ENCODE results near the gene NUP88. TPM values are rescaled to one million over a fixed set of nuclear protein-coding genes. Genes with fewer than 3 reads are reported as not detected.

The NUP88 gene
- 30.0 and 36.5 TPM in 2 replicates for total RNA-seq

DNA sequence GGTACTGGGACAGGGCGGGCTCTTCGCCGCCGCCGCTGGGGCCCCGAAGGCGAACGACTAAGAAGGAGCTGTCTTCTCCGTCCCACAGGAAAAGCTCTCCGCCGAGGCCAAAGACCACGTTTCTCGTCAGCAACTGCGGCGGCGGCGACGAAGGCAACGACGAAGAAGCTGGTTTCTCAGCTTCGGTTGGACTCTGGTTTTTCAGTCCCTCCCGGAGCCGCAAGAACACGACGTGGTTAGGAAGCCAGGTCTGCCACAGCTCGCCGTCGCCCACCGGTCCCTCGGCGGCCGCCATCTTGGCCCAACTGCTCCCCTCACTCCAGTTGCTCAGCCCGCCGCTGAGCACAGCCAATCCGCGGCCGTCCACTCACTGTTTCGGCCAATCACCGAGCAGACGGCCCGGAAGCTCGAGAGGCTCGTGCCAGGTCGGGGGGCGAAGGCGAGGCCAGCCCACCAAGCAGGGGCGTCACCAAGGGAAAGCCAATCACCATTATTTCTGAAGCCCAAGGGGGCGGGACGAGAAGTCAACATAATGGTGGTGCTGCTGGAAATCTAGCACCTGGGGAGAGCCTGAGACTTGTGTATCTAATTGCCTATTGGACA lies at the start of gene NUP88:
Gene NUP88 (minus strand): TSS at position 307 of the 603 bp plus-strand sequence. CDS start 12 bp downstream, at position 295.

DNA sequence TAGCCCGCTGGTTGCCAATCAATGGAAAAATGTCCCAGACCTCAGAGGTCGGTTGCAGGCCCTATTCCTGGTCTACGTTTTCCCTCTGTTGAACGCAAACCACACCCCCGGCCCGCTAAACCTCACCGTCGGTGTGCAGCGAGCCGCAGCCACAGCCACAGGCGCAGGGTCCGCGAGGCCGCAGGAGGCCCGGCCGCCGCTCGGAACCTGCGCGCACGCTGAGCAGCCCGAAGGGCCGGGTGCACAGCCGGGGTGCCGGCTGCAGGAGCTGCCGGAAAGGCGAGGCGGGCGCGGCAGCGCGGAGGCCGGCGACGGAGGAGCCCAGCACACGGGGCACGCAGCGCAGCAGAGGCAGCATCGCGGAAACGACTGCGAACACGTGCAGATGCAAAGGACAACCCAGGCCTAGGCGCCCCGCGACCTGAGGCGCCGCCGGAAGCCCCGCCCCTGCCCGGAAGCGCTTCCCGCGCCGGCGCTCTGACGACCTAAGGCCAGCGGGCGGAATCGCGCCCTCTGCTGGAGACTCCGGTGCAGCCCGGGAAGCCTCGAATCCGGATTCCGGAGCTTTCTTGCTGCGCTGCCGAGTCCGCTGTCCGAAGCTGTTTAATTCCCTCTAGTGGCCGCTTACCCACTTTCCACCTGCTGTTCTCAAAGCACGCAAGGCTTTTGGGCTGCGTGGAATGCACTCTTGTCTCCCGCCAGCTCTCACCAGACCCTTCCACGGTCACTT lies 19.4 kb upstream of the NUP88 start, which contains the start of gene C1QBP:
Gene C1QBP (minus strand): TSS at position 440 of the 730 bp plus-strand sequence. CDS start 82 bp downstream, at position 358.

DNA sequence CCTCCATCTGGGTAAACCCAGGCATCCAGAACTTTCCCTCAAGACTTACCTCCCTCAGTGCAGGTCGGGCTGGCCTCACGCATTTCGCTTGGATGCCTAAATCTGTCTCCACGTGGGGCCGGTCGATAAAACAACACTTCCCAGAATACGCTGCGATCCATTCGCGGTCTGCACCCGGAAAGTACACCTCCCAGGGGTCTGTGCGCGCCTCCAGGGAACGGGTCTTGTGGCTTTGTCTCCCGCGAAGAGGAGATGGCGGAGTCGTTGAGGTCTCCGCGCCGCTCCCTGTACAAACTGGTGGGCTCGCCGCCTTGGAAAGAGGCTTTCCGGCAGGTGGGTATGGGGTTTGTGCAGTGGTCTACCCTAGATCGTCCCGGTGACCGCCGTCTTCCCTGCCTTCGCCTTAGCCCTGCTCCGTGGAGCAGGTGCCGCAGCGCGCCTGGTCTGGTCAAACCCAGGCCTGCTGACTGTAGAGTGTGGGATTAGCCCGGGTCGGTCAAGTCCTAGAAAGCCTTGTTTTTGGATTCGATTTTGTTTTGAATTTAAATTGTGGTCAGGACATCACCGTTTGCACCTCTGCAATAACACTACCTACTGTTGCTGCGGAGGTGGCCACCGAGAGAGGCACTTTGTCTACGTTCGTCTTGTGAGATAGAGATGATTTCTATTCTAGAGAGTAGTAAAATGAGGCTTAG lies 644 bp upstream of the NUP88 start, which contains the start of gene RPAIN:
Gene RPAIN (plus strand): TSS at position 224 of the 695 bp plus-strand sequence. CDS start 29 bp downstream, at position 253.

Other genes starting within 250 kb of the NUP88 start
- gene ZNF594, start 227.8 kb downstream of the NUP88 start, total RNA-seq, result 2.3 and 3.1 TPM in 2 replicates
- gene SCIMP, start 184.8 kb downstream of the NUP88 start, total RNA-seq, result not detected in 2 replicates
- gene RABEP1, start 137.4 kb downstream of the NUP88 start, total RNA-seq, result 21.3 and 24.5 TPM in 2 replicates
- 5.7 and 9.6 TPM in 2 replicates for gene RPAIN, start 520 bp upstream of the NUP88 start, total RNA-seq
- 143 and 145 TPM in 2 replicates for gene C1QBP, start 19.5 kb upstream of the NUP88 start, total RNA-seq
- gene DHX33, start 49.3 kb upstream of the NUP88 start, total RNA-seq, result 4.2 and 6.2 TPM in 2 replicates
- 21.3 and 28.5 TPM in 2 replicates for gene DERL2, start 66.5 kb upstream of the NUP88 start, total RNA-seq
- gene MIS12, start 66.9 kb upstream of the NUP88 start, total RNA-seq, result 10.1 and 16.2 TPM in 2 replicates
- 14.6 and 16.8 TPM in 2 replicates for gene NLRP1, start 164.8 kb upstream of the NUP88 start, total RNA-seq